ENCODE measurements around the gene DUSP2.

Gene DUSP2

DNA sequence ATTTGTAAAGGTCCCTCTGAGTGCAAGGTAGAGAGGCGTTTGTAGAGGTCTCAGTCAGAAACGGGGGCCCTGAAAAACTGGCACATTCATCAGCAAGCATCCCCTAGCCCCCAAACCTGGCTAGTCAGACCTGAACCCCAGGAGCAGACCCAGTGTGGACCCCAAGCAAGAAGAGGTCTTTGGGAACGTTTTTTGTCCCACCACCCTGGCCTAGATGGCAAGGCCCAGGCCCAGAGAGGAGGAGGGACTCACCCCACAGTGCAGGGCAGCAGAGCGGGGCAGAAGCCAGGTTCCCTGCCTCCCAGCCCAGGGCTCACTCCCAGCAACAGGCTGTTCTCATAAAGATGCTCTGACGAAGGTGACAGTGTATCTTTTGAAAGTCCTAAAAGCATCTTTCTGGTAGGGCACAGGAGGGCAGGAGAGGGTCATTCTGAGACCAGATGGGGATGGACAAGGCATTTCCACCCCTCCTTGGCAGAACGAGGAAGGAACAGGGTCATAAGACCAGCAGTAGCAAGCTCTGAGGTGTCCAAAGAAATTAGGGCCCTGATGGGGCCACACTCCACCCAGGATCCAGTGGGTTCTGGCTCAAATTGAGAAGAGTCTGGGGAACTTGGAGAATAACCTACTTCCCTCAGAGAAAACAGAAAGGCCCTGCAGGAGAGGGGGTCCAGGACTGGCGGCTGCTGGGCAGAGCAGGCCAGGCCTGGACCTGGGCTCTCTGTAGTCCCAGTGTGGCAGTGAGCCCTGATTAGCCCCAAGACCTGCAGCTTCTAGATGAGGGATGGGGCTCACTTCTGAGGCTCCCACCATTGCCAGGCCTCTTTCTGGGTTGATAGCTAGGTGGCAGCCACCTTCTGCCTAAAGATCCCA lies 47.1 kb downstream of the DUSP2 start:
- no peak for DNase-seq

DNA sequence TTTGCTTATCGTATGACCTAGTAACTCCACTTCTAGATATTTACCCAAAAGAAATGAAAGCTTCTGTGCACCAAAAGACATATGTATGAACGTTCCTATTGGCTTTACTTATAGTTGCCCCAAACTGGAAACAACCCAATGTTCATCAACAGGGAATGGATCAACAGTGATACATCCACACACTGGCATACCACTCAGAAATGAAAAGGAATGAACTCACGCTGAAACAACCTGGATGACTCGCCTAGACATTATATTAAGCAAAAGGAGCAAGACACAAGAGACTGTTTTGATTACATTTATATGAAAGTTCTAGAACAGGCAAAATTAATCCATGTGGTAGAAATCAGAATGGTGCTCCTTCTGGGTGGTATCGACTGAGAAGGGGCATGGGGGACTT lies 47.8 kb downstream of the DUSP2 start:
- DNase-seq: no peak

DNA sequence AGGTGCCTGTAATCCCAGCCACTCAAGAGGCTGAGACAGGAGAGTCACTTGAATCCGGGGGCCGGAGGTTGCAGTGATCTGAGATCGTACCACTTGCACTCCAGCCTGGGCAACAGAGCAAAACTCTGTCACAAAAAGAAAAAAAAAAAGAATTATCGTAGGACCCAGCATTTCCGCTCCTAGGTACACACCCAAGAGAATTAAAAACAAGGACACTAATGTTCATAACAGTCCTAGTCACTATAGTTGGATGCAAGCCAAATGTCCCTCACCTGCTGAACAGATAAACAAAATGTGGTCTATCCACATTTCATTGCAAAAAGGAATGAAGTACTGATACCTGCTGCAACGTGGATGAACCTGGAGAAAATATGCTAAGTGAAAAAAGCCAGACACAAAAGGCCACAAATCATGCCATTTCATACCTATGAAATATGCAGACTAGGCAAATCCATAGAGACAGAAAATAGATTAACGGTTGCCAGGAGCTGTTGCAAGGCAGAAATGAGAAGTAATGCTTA lies 50.1 kb downstream of the DUSP2 start:
- DNase-seq: no peak

DNA sequence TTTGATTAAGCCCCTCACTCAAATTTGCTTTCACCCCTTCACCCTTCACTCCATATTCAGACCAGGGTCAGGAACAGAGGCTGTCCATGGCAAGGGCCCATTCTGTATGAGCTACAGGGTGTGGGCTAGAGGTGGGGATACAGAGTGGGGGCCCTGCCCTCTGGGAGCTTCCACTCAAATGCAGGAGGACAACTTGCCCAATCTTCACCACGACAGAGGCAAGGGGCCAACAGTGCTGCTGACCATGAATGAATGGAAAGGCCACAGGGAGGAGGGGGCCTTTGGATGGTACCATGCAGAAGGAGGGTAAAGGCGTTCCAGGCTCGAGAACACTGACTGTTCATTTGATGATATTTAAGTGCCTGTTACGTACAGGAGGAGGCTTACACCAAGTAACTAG lies 51.7 kb downstream of the DUSP2 start:
- DNase-seq: no peak
